Measurements from ENCODE around the gene RPL13. TPM values are rescaled to one million over a fixed set of nuclear protein-coding genes. Genes with fewer than 3 reads are reported as not detected.

RPL13 gene
- total RNA-seq, 4 donors from 2014 or later, result 3,143 to 7,972 (median 4,864) TPM

GRCh38 chr16:89530401-89531381, 29.8 kb upstream of the RPL13 start:
- Histone ChIP-seq H3K4me3 (no peak overlapping the region), H3K27me3 (no peaks in the 10 kb centered on the region), H3K27ac (no peak overlapping the region), H3K9me3 (no peaks in the 10 kb centered on the region), H3K4me1 (peaks cover 0 to 18% (median 0%) of the 10 kb centered on the region in 3 donors), H3K36me3 (peaks cover 36 to 100% (median 45%) of the 10 kb centered on the region in 3 donors)
- DNase-seq, result no peak
- intact Hi-C loops (cut with DNase I), result no loop called here
- 90 to 95% methylated on average over 20 to 33 of the region's 37 CpGs for WGBS, 2 donors
- no peak for TF ChIP-seq POLR2A (IDR thresholded peaks at IDR 0.05)
- no peak for TF ChIP-seq CTCF (IDR thresholded peaks at IDR 0.05)

- intact Hi-C loops (cut with DNase I), result no loop called here
Measured at GRCh38 chr16:89531821-89532526, 28.5 kb upstream of the RPL13 start.

GRCh38 chr16:89534252-89534756, 26.2 kb upstream of the RPL13 start:
- TF ChIP-seq POLR2A (IDR thresholded peaks at IDR 0.05) (no peak), CTCF (IDR thresholded peaks at IDR 0.05) (no peak)
- peak; percentile 19 for DNase-seq
- WGBS, 2 donors, result 29 to 67% methylated on average over 11 of the region's 11 CpGs

More at GRCh38 chr16:89531821-89532526, 28.5 kb upstream of the RPL13 start:
- Histone ChIP-seq H3K27me3 (no peaks in the 10 kb centered on the region), H3K9me3 (no peaks in the 10 kb centered on the region), H3K4me3 (no peak overlapping the region), H3K36me3 (peaks cover 32 to 100% (median 43%) of the 10 kb centered on the region in 3 donors), H3K27ac (peak overlapping the region in 1 of 4 donors; percentile 13), H3K4me1 (peaks cover 0 to 18% (median 0%) of the 10 kb centered on the region in 3 donors)
- TF ChIP-seq CTCF (IDR thresholded peaks at IDR 0.05) (no peak), POLR2A (IDR thresholded peaks at IDR 0.05) (no peak)
- WGBS, 2 donors, result 77 to 84% methylated on average over 17 to 23 of the region's 31 CpGs
- DNase-seq, result no peak

GRCh38 chr16:89536371-89536770, 24.1 kb upstream of the RPL13 start:
- Histone ChIP-seq H3K4me1 (peaks cover 0 to 18% (median 0%) of the 10 kb centered on the region in 3 donors), H3K36me3 (peaks cover 27 to 99% (median 36%) of the 10 kb centered on the region in 3 donors), H3K27me3 (no peaks in the 10 kb centered on the region), H3K27ac (no peak overlapping the region), H3K9me3 (no peaks in the 10 kb centered on the region), H3K4me3 (no peak overlapping the region)
- 92 to 94% methylated on average over 17 to 19 of the region's 24 CpGs for WGBS, 2 donors
- TF ChIP-seq CTCF (IDR thresholded peaks at IDR 0.05), result no peak
- no peak for TF ChIP-seq POLR2A (IDR thresholded peaks at IDR 0.05)
- intact Hi-C loops (cut with DNase I), result no loop called here
- no peak for DNase-seq

More at GRCh38 chr16:89534252-89534756, 26.2 kb upstream of the RPL13 start:
- Histone ChIP-seq H3K27ac (peak overlapping the region in 3 of 4 donors; percentile 2 to 68 (median 45)), H3K9me3 (no peaks in the 10 kb centered on the region), H3K36me3 (peaks cover 37 to 100% (median 48%) of the 10 kb centered on the region in 3 donors), H3K4me3 (no peak overlapping the region), H3K4me1 (peaks cover 0 to 18% (median 0%) of the 10 kb centered on the region in 3 donors), H3K27me3 (no peaks in the 10 kb centered on the region)
- intact Hi-C loops (cut with DNase I), result no loop called here

Data from esophagus squamous epithelium (tissue), 5 donors.